IMR-90 (cell line): ENCODE measurements around the gene PI16.

Experiments
- BHLHE40 ChIP-seq: fragments of 150-350 bp; IDR thresholded peaks from 2 replicates; pipeline ENCODE4 v1.6.1; 2016; ENCODE audit warnings: mild to moderate bottlenecking, low read depth, low read length
- CEBPB ChIP-seq: IDR thresholded peaks from 2 replicates; pipeline ENCODE4 v1.6.1; 2012; ENCODE audit warnings: low read depth, low read length, improper control_type of control experiment
- FOS ChIP-seq: fragments of 150-350 bp; IDR thresholded peaks from 2 replicates; pipeline ENCODE4 v1.6.1; 2016; ENCODE audit warnings: low read depth, low read length
- MAFK ChIP-seq: IDR thresholded peaks from 2 replicates; pipeline ENCODE4 v1.6.1; 2012; ENCODE audit warnings: low read depth, low read length, improper control_type of control experiment
- MAZ ChIP-seq: IDR thresholded peaks from 2 replicates; pipeline ENCODE4 v1.6.1; 2012; ENCODE audit warnings: low read depth, mild to moderate bottlenecking, low read length, improper control_type of control experiment, moderate library complexity, borderline replicate concordance
- MXI1 ChIP-seq: IDR thresholded peaks from 2 replicates; pipeline ENCODE4 v1.6.1; 2012; ENCODE audit warnings: low read depth, mild to moderate bottlenecking, low read length, moderate library complexity, borderline replicate concordance
- NFE2L2 ChIP-seq: fragments of 150-350 bp; IDR thresholded peaks from 2 replicates; pipeline ENCODE4 v1.6.1; 2016; ENCODE audit warnings: low read depth, mild to moderate bottlenecking, low read length
- POLR2A ChIP-seq: IDR thresholded peaks from 2 replicates; pipeline ENCODE4 v1.6.1; 2012; ENCODE audit warnings: mild to moderate bottlenecking, low read depth, low read length
- RAD21 ChIP-seq: IDR thresholded peaks from 2 replicates; pipeline ENCODE4 v1.6.1; 2012; ENCODE audit warnings: low read length, improper control_type of control experiment
- SMC3 ChIP-seq: fragments of 150-350 bp; IDR thresholded peaks from 2 replicates; pipeline ENCODE4 v1.6.1; 2016; ENCODE audit warnings: low read depth, mild to moderate bottlenecking, antibody characterized with exemption, low read length, moderate library complexity
- TF ChIP-seq, protein P1 (sequence below): conservative IDR thresholded peaks from 2 replicates; pipeline ENCODE4 v1.5.1; 2012; ENCODE audit warnings: mild to moderate bottlenecking, low read depth, low read length, improper control_type of control experiment
- TF ChIP-seq, protein P2 (sequence below): fragments of 150-350 bp; IDR thresholded peaks from 2 replicates; pipeline ENCODE4 v1.6.1; 2016; ENCODE audit warnings: low read depth, mild to moderate bottlenecking, low read length, moderate library complexity, borderline replicate concordance

- no peak for TF ChIP-seq RAD21
- TF ChIP-seq, protein P1, sequence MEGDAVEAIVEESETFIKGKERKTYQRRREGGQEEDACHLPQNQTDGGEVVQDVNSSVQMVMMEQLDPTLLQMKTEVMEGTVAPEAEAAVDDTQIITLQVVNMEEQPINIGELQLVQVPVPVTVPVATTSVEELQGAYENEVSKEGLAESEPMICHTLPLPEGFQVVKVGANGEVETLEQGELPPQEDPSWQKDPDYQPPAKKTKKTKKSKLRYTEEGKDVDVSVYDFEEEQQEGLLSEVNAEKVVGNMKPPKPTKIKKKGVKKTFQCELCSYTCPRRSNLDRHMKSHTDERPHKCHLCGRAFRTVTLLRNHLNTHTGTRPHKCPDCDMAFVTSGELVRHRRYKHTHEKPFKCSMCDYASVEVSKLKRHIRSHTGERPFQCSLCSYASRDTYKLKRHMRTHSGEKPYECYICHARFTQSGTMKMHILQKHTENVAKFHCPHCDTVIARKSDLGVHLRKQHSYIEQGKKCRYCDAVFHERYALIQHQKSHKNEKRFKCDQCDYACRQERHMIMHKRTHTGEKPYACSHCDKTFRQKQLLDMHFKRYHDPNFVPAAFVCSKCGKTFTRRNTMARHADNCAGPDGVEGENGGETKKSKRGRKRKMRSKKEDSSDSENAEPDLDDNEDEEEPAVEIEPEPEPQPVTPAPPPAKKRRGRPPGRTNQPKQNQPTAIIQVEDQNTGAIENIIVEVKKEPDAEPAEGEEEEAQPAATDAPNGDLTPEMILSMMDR = no peak
- TF ChIP-seq NFE2L2 = no peak
- no peak for TF ChIP-seq MAFK
- no peak for TF ChIP-seq CEBPB
- no peak for TF ChIP-seq POLR2A
- no peak for TF ChIP-seq BHLHE40
- TF ChIP-seq FOS = no peak
- TF ChIP-seq MXI1 = no peak
- TF ChIP-seq, protein P2, sequence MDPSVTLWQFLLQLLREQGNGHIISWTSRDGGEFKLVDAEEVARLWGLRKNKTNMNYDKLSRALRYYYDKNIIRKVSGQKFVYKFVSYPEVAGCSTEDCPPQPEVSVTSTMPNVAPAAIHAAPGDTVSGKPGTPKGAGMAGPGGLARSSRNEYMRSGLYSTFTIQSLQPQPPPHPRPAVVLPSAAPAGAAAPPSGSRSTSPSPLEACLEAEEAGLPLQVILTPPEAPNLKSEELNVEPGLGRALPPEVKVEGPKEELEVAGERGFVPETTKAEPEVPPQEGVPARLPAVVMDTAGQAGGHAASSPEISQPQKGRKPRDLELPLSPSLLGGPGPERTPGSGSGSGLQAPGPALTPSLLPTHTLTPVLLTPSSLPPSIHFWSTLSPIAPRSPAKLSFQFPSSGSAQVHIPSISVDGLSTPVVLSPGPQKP = no peak
- TF ChIP-seq SMC3 = no peak
- TF ChIP-seq MAZ = no peak
These were observed 17.6 kb downstream of the PI16 start for GRCh38 chr6:36971921-36972673.
